C4-2B (cell line): ENCODE data around the gene PRKCH.

Source experiments
- ZFX ChIP-seq: fragments of 450-650 bp; IDR thresholded peaks from 2 replicates; pipeline ENCODE4 v1.6.1; 2017
- TF ChIP-seq, protein P1 (sequence below): fragments of 450-650 bp; conservative IDR thresholded peaks from 2 replicates; pipeline ENCODE4 v1.5.1; 2017; ENCODE audit warnings: mild to moderate bottlenecking

DNA sequence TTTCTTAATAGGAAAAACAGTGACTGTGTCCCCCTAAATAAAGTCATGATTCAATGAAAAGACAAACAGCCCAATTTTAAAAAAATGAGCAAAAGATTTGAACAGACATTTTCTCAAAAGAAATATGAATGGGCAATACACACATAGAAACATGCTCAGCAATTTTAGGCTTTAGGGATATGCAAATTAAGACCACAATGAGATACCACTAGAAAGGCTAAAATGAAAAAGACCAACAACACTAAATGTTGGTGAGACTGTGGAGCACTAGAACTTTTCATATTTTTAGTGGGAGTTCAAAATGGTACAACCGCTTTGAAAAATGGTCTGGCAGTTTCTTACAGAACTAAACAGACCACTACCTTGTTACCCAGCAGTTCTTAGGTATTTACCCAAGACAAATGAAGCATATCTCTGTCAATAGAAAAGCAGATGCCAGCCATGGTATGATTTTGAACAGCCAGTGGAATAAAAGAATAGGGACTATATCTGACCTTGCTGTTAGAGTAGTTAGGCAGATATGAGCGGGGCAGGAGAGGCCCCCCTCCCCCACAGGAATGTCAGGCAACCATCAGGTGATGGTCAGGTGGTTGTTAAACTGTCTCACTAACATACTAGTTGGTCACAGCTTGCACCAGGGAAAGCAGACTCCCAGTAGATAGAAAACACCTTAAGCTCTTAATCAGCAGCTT lies 108.8 kb downstream of the PRKCH start:
- TF ChIP-seq, protein P1, sequence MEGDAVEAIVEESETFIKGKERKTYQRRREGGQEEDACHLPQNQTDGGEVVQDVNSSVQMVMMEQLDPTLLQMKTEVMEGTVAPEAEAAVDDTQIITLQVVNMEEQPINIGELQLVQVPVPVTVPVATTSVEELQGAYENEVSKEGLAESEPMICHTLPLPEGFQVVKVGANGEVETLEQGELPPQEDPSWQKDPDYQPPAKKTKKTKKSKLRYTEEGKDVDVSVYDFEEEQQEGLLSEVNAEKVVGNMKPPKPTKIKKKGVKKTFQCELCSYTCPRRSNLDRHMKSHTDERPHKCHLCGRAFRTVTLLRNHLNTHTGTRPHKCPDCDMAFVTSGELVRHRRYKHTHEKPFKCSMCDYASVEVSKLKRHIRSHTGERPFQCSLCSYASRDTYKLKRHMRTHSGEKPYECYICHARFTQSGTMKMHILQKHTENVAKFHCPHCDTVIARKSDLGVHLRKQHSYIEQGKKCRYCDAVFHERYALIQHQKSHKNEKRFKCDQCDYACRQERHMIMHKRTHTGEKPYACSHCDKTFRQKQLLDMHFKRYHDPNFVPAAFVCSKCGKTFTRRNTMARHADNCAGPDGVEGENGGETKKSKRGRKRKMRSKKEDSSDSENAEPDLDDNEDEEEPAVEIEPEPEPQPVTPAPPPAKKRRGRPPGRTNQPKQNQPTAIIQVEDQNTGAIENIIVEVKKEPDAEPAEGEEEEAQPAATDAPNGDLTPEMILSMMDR: no peak
- TF ChIP-seq ZFX: no peak
